Measurements from ENCODE around the gene CDC20B. TPM values are rescaled to one million over a fixed set of nuclear protein-coding genes. Genes with fewer than 3 reads are reported as not detected.
A peak's percentile ranks its signal among the peaks of the same experiment; 100 is the strongest.

Gene CDC20B, protein sequence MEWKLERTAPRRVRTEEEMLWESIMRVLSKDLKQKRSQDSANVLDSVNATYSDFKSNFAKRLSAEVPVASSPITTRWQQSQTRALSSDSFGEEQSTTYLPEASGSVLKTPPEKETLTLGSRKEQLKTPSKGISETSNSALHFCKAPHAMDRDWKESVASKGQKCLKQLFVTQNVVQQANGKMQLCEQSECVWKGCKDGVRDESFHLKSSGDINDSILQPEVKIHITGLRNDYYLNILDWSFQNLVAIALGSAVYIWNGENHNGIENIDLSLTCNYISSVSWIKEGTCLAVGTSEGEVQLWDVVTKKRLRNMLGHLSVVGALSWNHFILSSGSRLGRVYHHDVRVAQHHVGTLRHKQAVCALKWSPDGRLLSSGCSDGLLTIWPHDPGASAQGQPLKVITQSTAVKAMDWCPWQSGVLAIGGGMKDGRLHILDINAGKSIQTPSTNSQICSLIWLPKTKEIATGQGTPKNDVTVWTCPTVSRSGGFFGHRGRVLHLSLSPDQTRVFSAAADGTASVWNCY
- total RNA-seq: 0.32 and 0.45 TPM in 2 replicates
- 0.39 and 0.89 TPM in 2 replicates for polyA plus RNA-seq

DNA sequence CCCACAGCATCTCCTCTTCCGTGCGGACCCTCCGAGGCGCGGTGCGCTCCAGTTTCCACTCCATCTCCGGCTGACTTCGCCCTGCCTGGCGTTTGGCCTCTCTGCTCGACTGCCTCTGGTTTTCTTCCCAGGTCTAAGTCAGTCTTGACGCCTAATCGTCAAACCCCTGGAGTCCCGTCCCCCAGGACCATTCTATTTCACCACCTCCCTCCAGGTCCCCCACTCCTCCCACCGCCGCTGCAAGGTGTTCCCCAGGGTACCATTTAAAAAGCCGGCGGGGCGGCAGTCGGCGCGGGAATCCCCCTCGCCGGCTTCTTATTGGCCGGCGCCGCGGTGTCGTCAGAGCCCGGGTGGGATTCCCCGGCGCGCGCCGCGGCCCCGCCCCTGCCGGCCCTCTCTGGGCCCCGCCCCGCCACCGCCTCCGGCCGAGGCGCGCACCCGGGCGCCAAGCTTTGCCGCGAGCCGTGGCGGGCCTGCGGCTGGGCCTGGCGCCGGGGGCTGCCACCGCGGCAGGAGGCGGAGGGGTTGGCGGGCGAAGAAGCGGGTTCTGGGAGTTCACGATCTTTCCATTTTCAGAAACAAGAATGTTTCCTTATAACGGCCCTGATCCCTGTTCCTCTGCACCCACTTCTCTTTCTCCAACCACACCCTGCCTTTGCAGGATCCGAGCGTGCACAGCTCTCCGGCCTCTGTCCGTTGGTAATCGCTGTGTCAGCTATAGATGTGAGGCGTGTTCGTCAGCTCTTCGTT, at the start of gene CDC20B:
Gene CDC20B, minus strand, starts transcription at position 241 of the 750 bp plus-strand sequence. Its CDS starts 177 bp downstream, at position 64.
- peaks cover 4% of the 10 kb centered on the region for H3K4me1 ChIP-seq (ENCODE audit: low read depth)
- no peak within 1 kb of the TSS for H3K27ac ChIP-seq
- no peaks in the 10 kb centered on the region for H3K36me3 ChIP-seq
- peak; percentile 77 to 93 for DNase-seq (ENCODE audit: low read depth in 1 of 2, low spot score in 1 of 2)
- no peaks in the 10 kb centered on the region for H3K9me3 ChIP-seq (ENCODE audit: low read depth)
- H3K27me3 ChIP-seq: peaks cover 52% of the 10 kb centered on the region
- H3K4me3 ChIP-seq: peak within 1 kb of the TSS; percentile 39
- TF ChIP-seq, protein P1, sequence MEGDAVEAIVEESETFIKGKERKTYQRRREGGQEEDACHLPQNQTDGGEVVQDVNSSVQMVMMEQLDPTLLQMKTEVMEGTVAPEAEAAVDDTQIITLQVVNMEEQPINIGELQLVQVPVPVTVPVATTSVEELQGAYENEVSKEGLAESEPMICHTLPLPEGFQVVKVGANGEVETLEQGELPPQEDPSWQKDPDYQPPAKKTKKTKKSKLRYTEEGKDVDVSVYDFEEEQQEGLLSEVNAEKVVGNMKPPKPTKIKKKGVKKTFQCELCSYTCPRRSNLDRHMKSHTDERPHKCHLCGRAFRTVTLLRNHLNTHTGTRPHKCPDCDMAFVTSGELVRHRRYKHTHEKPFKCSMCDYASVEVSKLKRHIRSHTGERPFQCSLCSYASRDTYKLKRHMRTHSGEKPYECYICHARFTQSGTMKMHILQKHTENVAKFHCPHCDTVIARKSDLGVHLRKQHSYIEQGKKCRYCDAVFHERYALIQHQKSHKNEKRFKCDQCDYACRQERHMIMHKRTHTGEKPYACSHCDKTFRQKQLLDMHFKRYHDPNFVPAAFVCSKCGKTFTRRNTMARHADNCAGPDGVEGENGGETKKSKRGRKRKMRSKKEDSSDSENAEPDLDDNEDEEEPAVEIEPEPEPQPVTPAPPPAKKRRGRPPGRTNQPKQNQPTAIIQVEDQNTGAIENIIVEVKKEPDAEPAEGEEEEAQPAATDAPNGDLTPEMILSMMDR (IDR thresholded peaks at IDR 0.05; ENCODE audit: low read depth, low read length): no peak

DNA sequence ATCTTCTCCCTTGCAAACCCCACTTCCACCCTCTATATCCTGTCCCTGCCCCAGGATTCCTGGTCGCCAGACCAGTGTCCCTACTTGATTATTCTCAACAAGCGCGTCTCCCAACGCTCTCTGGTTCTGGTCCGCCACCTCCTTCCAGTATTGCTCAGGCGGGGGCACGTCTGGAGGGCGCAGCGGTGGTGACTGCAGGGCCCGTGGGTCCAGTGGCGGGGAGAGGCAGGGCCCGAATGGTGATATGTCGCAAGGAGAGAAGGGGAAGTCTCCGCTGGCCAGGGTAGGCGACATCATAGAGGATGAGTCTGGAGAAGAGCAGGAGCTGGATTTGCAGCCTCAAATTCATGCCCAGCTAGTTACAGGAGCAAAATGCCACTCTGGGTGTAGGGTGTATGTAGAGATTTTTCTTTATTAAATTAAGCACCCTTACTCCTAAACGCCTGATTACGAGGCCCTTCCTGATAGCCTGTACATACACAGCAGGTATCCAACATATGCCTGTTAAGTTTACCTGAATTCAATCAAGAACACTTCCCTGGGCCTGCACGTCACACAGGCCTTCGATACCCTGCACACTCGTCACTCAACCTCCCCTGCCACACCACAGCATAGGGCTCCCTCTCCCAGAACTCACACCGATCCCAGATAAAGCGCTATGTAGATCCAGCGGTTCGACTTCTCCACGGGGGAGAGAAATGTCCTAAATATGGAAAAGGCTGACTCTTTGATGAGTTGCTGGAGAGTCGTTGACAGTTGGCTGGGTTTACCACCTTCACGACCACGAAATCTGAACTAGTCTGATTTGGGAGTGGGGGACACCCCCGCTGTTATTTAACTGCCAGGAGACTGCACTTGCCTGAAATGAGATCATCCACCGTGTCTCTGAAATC, 49.4 kb upstream of the CDC20B start:
- H3K36me3 ChIP-seq: no peaks in the 10 kb centered on the region
- TF ChIP-seq, protein P1 (IDR thresholded peaks at IDR 0.05; ENCODE audit: low read depth, low read length): no peak
- peak overlapping the region; percentile 14 for H3K4me3 ChIP-seq
- peaks cover 100% of the 10 kb centered on the region for H3K27me3 ChIP-seq
- no peak overlapping the region for H3K27ac ChIP-seq
- DNase-seq (ENCODE audit: low read depth in 1 of 2, low spot score in 1 of 2): no peak
- no peaks in the 10 kb centered on the region for H3K4me1 ChIP-seq (ENCODE audit: low read depth)
- H3K9me3 ChIP-seq (ENCODE audit: low read depth): no peaks in the 10 kb centered on the region

DNA sequence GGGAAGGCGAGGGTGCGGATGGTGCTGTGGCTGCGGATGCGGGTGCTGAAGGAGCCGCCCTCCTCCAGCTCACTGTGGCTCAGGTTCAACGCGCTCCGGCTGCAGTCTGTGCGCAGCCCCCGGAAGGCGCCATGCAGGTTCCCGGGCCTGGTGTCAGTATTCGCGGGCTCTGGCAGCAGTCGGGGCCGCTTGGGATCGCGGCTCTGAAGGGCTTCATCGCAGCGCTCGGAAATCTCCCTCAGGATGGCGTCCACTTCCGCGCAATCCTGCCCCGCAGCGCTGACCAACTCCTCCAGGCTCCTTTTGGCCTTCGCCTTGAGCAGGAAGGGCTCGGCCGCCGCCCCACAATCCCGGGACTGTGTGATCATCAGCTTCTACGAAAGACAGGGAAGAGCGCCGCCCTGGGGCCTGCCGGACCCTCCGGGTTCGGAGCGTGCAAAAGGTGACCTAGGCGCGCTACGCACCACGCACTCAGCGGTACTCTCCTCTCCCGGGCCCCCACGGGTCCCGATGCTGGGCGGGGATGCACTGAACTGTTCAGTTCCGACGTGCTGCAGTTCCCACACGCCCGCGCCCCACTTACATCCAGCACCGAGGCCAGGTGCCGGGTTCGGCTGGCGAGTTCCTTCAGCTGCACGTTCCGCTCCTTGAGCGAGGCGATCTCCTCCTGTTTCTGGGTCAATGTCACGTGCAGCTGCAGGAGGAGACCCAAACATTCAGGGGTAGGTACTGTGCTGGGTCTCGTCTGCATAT, 47.6 kb upstream of the CDC20B start:
- TF ChIP-seq, protein P1 (IDR thresholded peaks at IDR 0.05; ENCODE audit: low read depth, low read length): no peak
- Histone ChIP-seq H3K27me3 (peaks cover 96% of the 10 kb centered on the region), H3K4me3 (peak overlapping the region; percentile 41), H3K27ac (no peak overlapping the region), H3K9me3 (ENCODE audit: low read depth) (no peaks in the 10 kb centered on the region), H3K4me1 (ENCODE audit: low read depth) (no peaks in the 10 kb centered on the region), H3K36me3 (no peaks in the 10 kb centered on the region)
- peak; percentile 24 to 51 for DNase-seq (ENCODE audit: low read depth in 1 of 2, low spot score in 1 of 2)

DNA sequence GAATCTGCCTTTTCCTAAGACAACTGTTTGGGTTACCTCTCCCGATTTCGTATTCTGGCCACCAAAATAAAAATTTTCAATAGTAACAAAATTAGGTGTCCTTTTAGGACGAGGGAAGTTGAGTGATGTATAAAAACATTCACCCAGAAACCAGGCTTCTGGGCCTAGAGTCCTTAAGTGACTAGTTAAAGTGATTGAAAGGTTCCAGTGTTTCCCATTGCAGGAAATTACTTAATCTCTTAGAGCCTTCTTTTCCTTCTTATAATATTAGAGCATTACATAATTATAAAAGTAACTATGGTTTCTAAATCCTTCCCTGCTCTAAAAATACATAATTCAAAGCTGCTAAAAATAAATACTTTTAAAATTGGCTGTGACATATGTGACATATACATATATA, 46.8 kb upstream of the CDC20B start:
- no peak for DNase-seq (ENCODE audit: low read depth in 1 of 2, low spot score in 1 of 2)
- H3K27me3 ChIP-seq: peaks cover 91% of the 10 kb centered on the region
- peak overlapping the region; percentile 41 for H3K4me3 ChIP-seq

More for the DNA sequence above, 46.8 kb upstream of the CDC20B start:
- no peaks in the 10 kb centered on the region for H3K4me1 ChIP-seq (ENCODE audit: low read depth)
- TF ChIP-seq, protein P1 (IDR thresholded peaks at IDR 0.05; ENCODE audit: low read depth, low read length): no peak
- no peak overlapping the region for H3K27ac ChIP-seq
- H3K9me3 ChIP-seq (ENCODE audit: low read depth): no peaks in the 10 kb centered on the region
- H3K36me3 ChIP-seq: no peaks in the 10 kb centered on the region

Data from cardiac muscle cell (in vitro differentiated cells and primary cell).